Measurements from ENCODE around the gene SLC6A18. TPM values are rescaled to one million over a fixed set of nuclear protein-coding genes. Genes with fewer than 3 reads are reported as not detected.

SLC6A18 gene
- total RNA-seq, 2 donors from 2014 or later, result not detected

GRCh38 chr5:1278216-1278615 lies 53.0 kb downstream of the SLC6A18 start:
- Histone ChIP-seq H3K4me1 (no peaks in the 10 kb centered on the region), H3K9me3 (no peaks in the 10 kb centered on the region), H3K27me3 (no peaks in the 10 kb centered on the region), H3K27ac (no peak overlapping the region), H3K4me3 (no peak overlapping the region), H3K36me3 (replicated peaks in 1 of 2; ENCODE audit: insufficient read depth in 1 of 2, low read depth in 2 of 2) (no peaks in the 10 kb centered on the region)
- DNase-seq (no peak), ATAC-seq (no peak)
- TF ChIP-seq CTCF (IDR thresholded peaks at IDR 0.05) (no peak), POLR2A (IDR thresholded peaks at IDR 0.05) (no peak)
- 86 to 92% methylated on average over 11 to 13 of the region's 13 CpGs for WGBS, 2 donors
- intact Hi-C loops (cut with DNase I), result no loop called here

GRCh38 chr5:1278656-1279442 lies 53.7 kb downstream of the SLC6A18 start:
- no peak for ATAC-seq
- H3K27me3 ChIP-seq, result no peaks in the 10 kb centered on the region
- DNase-seq, result no peak
- no peak overlapping the region for H3K27ac ChIP-seq
- no peaks in the 10 kb centered on the region for H3K36me3 ChIP-seq (replicated peaks in 1 of 2; ENCODE audit: insufficient read depth in 1 of 2, low read depth in 2 of 2)
- H3K4me1 ChIP-seq, result no peaks in the 10 kb centered on the region
- WGBS, 2 donors, result 93 to 96% methylated on average over 16 to 34 of the region's 42 CpGs
- no peak for TF ChIP-seq CTCF (IDR thresholded peaks at IDR 0.05)
- TF ChIP-seq POLR2A (IDR thresholded peaks at IDR 0.05), result no peak
- H3K9me3 ChIP-seq, result no peaks in the 10 kb centered on the region
- intact Hi-C loops (cut with DNase I), result no loop called here
- H3K4me3 ChIP-seq, result no peak overlapping the region

- ATAC-seq, result no peak
- TF ChIP-seq POLR2A (IDR thresholded peaks at IDR 0.05), result no peak
- no peak for TF ChIP-seq CTCF (IDR thresholded peaks at IDR 0.05)
These were observed 54.4 kb downstream of the SLC6A18 start for GRCh38 chr5:1279443-1280151.

GRCh38 chr5:1280177-1281037 lies 55.2 kb downstream of the SLC6A18 start:
- WGBS, 2 donors, result 76 to 84% methylated on average over 11 to 31 of the region's 32 CpGs
- H3K4me3 ChIP-seq, result no peak overlapping the region
- TF ChIP-seq POLR2A (IDR thresholded peaks at IDR 0.05) (no peak), CTCF (IDR thresholded peaks at IDR 0.05) (no peak)
- H3K4me1 ChIP-seq, result no peaks in the 10 kb centered on the region
- DNase-seq, result no peak
- no peaks in the 10 kb centered on the region for H3K27me3 ChIP-seq
- intact Hi-C loops (cut with DNase I), result no loop called here
- H3K36me3 ChIP-seq (replicated peaks in 1 of 2; ENCODE audit: insufficient read depth in 1 of 2, low read depth in 2 of 2), result no peaks in the 10 kb centered on the region
- no peak overlapping the region for H3K27ac ChIP-seq
- no peak for ATAC-seq
- H3K9me3 ChIP-seq, result no peaks in the 10 kb centered on the region

More at GRCh38 chr5:1279443-1280151, 54.4 kb downstream of the SLC6A18 start:
- 63 to 82% methylated on average over 7 to 34 of the region's 34 CpGs for WGBS, 2 donors
- no peak overlapping the region for H3K4me3 ChIP-seq
- H3K27me3 ChIP-seq, result no peaks in the 10 kb centered on the region
- intact Hi-C loops (cut with DNase I), result no loop called here
- no peaks in the 10 kb centered on the region for H3K4me1 ChIP-seq
- H3K9me3 ChIP-seq, result no peaks in the 10 kb centered on the region
- no peaks in the 10 kb centered on the region for H3K36me3 ChIP-seq (replicated peaks in 1 of 2; ENCODE audit: insufficient read depth in 1 of 2, low read depth in 2 of 2)
- H3K27ac ChIP-seq, result no peak overlapping the region
- DNase-seq, result no peak
